RWPE1 (cell line): ENCODE results near the gene RAB43.

Source experiments
- CTCF ChIA-PET: fragments of 350-600 bp; sonication (Branson Sonifier 250); formaldehyde crosslinking; extraction: SDS; loops from one replicate; lab custom pipeline; 2021; lab: Yijun Ruan, JAX
- POLR2A ChIA-PET: fragments of 400-600 bp; formaldehyde crosslinking; extraction: SDS; loops from one replicate; lab custom pipeline; 2020; ENCODE audit warnings: antibody characterized with exemption; ENCODE audit not compliant: low non-redundant PET; lab: Yijun Ruan, JAX
- DNase-seq: peaks from one replicate; pipeline ENCODE4 v3.0.0; 2012; ENCODE audit warnings: low spot score
- H3K27ac ChIP-seq: fragments of 450-650 bp; 2 replicates; pipeline ENCODE4 v1.5.1; 2017
- TF ChIP-seq, protein P1 (sequence below): fragments of 450-650 bp; conservative IDR thresholded peaks from 2 replicates; pipeline ENCODE4 v1.5.1; 2017; ENCODE audit warnings: low read depth, mild to moderate bottlenecking

Gene RAB43

DNA sequence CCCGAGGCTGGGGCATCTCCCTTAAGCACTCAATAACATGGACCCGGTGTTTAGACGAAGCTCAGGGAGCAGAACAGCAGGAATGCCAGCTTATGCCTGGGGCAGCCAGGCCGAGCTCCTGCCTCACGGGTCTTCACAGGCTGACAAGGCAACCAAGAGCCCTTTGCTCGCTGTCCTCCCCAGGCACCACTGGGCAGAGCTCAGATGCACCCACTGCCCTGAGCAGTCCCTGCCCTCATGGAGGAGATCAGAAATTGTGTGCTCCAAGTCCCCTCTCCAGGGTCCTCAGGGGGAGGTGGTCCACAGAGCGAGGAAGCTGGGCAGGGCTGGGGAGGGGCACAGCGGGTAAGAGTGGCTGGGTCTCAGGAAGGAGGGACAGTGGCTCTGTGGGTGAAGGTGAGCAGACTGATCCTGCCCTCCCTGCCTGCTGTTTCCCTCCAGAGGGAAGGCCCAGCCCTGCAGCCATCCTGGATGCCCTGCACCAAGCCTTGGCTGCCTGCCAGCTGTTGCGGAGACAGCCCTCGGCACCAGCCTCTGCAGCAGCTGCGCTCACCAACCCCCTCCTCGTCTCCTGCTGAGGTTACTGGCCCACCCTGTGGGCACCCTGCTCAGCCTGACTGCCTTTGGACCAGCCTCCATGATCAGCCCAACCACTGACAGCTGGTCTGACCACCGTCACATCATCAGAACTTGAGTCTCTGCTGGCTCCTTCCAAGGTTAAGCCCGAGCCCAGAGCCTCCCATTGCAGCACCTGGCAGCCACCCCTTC lies 82.1 kb downstream of the RAB43 start:
- ChIA-PET CTCF (interaction anchor here (1.4 kb wide), 1 partner anchor 14 kb away, joined by 5 read pairs; no protein-coding TSS in a partner anchor), POLR2A (no interaction called here)
- no peak overlapping the region for H3K27ac ChIP-seq
- no peak for DNase-seq
- TF ChIP-seq, protein P1, sequence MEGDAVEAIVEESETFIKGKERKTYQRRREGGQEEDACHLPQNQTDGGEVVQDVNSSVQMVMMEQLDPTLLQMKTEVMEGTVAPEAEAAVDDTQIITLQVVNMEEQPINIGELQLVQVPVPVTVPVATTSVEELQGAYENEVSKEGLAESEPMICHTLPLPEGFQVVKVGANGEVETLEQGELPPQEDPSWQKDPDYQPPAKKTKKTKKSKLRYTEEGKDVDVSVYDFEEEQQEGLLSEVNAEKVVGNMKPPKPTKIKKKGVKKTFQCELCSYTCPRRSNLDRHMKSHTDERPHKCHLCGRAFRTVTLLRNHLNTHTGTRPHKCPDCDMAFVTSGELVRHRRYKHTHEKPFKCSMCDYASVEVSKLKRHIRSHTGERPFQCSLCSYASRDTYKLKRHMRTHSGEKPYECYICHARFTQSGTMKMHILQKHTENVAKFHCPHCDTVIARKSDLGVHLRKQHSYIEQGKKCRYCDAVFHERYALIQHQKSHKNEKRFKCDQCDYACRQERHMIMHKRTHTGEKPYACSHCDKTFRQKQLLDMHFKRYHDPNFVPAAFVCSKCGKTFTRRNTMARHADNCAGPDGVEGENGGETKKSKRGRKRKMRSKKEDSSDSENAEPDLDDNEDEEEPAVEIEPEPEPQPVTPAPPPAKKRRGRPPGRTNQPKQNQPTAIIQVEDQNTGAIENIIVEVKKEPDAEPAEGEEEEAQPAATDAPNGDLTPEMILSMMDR, result no peak

DNA sequence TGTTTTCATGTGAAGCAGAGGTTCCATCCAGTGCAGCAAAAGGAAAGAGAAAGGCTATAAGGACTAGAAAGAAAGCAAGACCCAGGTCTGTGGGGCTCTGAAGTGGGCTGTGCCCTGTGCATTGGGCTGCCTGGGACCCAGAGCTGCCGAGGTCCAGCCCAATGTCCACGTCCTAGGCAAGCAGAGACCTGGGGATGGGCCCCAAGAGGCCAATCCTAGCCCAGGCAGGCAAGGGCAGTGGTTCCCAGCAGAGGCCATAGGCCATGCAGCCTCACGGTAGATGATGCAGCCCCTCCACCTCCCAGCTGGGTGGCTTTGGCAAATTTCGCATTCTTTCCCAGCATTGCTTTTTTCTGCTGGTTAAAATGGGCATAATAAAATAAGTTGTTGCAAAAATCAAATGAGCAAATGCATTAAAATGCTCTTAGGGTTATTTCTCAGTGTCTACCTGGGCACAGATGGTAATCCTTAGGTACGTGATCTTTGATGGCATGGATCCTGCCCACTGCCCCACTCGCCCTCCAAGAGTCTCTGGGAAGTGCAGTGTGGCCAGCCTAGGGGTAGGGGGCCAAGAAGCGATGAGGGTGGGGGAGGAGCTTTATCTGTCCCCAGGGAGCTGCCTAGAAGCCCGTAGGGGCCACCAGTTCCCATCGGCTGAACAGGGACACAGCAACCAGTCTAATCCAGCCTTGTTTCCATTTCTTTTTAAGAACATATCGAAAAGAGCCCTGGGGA lies 83.3 kb downstream of the RAB43 start:
- TF ChIP-seq, protein P1, result no peak
- CTCF ChIA-PET, result interaction anchor here (0.7 kb wide), 2 partner anchors 12 to 949 kb away, joined by 3 to 7 read pairs; no protein-coding TSS in a partner anchor
- H3K27ac ChIP-seq, result no peak overlapping the region
- no peak for DNase-seq
- POLR2A ChIA-PET, result no interaction called here
